Mucosa of descending colon (tissue), 3 donors: ENCODE results near the gene SENP7. TPM values are rescaled to one million over a fixed set of nuclear protein-coding genes. Genes with fewer than 3 reads are reported as not detected.

Source experiments
- total RNA-seq, 3 donors: library from RNA; stranded (reverse); fragmentation: NEBNext Ultra II Directional in 2 of 3; extraction: Animal tissue kit (Norgen Biotek cat#: 25700) in 2 of 3; gene quantifications; one replicate each; pipeline versions ENCODE4 v1.2.1 to v1.2.4, GENCODE V29; 2021 to 2023
- donor health status: DM: no; HTN: no; CAD: no; lungs with moderate emphysema.
- donor health status: DM: no; HTN: no; CAD: no.
- donor health status: DM: no; HTN: yes; CAD: no.

Gene SENP7
- total RNA-seq, 3 donors from 2014 or later = 9.1 to 17.7 (median 12.4) TPM

Other genes starting within 250 kb of the SENP7 start
- gene IMPG2, start 192.6 kb downstream of the SENP7 start, total RNA-seq = under 1 TPM; 0.09 to 0.22 (median 0.12) TPM
- gene TRMT10C, start 48.7 kb upstream of the SENP7 start, total RNA-seq = 10 to 100 TPM; 14.4 to 17.6 (median 15.7) TPM
- 100 to 1,000 TPM in 1 of 3 donors, 10 to 100 TPM in 2; 78.0 to 168 (median 94.3) TPM for gene PCNP, start 61.0 kb upstream of the SENP7 start, total RNA-seq
- gene ZBTB11, start 163.9 kb upstream of the SENP7 start, total RNA-seq = 10 to 100 TPM; 13.0 to 19.4 (median 13.1) TPM
- 100 to 1,000 TPM; 710 to 847 (median 734) TPM for gene RPL24, start 173.5 kb upstream of the SENP7 start, total RNA-seq
- gene CEP97, start 211.4 kb upstream of the SENP7 start, total RNA-seq = 10 to 100 TPM in 1 of 3 donors, 1 to 10 TPM in 2; 4.2 to 10.2 (median 4.3) TPM